Measurements from ENCODE around the gene CACNB2. TPM values are rescaled to one million over a fixed set of nuclear protein-coding genes. Genes with fewer than 3 reads are reported as not detected.

The CACNB2 gene
- total RNA-seq, 4 donors from 2014 or later, result 0.13 to 1.5 (median 0.18) TPM; not detected in 1

GRCh38 chr10:18194634-18195033 is 54.4 kb downstream of the CACNB2 start:
- in situ Hi-C loops (cut with MboI; ENCODE audit: low sequenced_read_pairs in 4 of 4), result no loop called here
- no peaks in the 10 kb centered on the region for H3K27me3 ChIP-seq
- H3K4me3 ChIP-seq, result no peak overlapping the region
- no peak for ATAC-seq
- H3K4me1 ChIP-seq, result no peaks in the 10 kb centered on the region
- H3K36me3 ChIP-seq, result no peaks in the 10 kb centered on the region
- no peak for DNase-seq
- H3K9me3 ChIP-seq, result no peaks in the 10 kb centered on the region
- intact Hi-C loops (cut with DNase I; ENCODE audit: low total_unique reads), result no loop called here
- no peak for TF ChIP-seq POLR2A (IDR thresholded peaks at IDR 0.05)
- H3K27ac ChIP-seq, result no peak overlapping the region

GRCh38 chr10:18195060-18195799 is 55.0 kb downstream of the CACNB2 start:
- no peak for ATAC-seq

GRCh38 chr10:18196806-18197550 is 56.8 kb downstream of the CACNB2 start:
- no peaks in the 10 kb centered on the region for H3K36me3 ChIP-seq
- DNase-seq, result no peak
- H3K27me3 ChIP-seq, result no peaks in the 10 kb centered on the region
- H3K4me1 ChIP-seq, result no peaks in the 10 kb centered on the region
- H3K9me3 ChIP-seq, result no peaks in the 10 kb centered on the region
- intact Hi-C loops (cut with DNase I; ENCODE audit: low total_unique reads) (no loop called here), in situ Hi-C loops (cut with MboI; ENCODE audit: low sequenced_read_pairs in 4 of 4) (no loop called here)
- no peak for TF ChIP-seq POLR2A (IDR thresholded peaks at IDR 0.05)
- TF ChIP-seq CTCF (IDR thresholded peaks at IDR 0.05 in 4 of 5, conservative IDR thresholded peaks at IDR 0.05 in 1 of 5), result no peak
- no peak overlapping the region for H3K27ac ChIP-seq
- no peak overlapping the region for H3K4me3 ChIP-seq
- ATAC-seq, result no peak

More at GRCh38 chr10:18195060-18195799, 55.0 kb downstream of the CACNB2 start:
- H3K4me3 ChIP-seq, result no peak overlapping the region
- H3K4me1 ChIP-seq, result no peaks in the 10 kb centered on the region
- intact Hi-C loops (cut with DNase I; ENCODE audit: low total_unique reads), result no loop called here
- in situ Hi-C loops (cut with MboI; ENCODE audit: low sequenced_read_pairs in 4 of 4), result no loop called here
- DNase-seq, result no peak
- no peaks in the 10 kb centered on the region for H3K9me3 ChIP-seq
- no peak overlapping the region for H3K27ac ChIP-seq
- no peaks in the 10 kb centered on the region for H3K27me3 ChIP-seq
- no peaks in the 10 kb centered on the region for H3K36me3 ChIP-seq
- TF ChIP-seq CTCF (IDR thresholded peaks at IDR 0.05 in 4 of 5, conservative IDR thresholded peaks at IDR 0.05 in 1 of 5), result no peak
- no peak for TF ChIP-seq POLR2A (IDR thresholded peaks at IDR 0.05)

- Histone ChIP-seq H3K9me3 (no peaks in the 10 kb centered on the region), H3K27ac (no peak overlapping the region), H3K27me3 (no peaks in the 10 kb centered on the region), H3K36me3 (no peaks in the 10 kb centered on the region), H3K4me1 (no peaks in the 10 kb centered on the region), H3K4me3 (no peak overlapping the region)
- TF ChIP-seq CTCF (IDR thresholded peaks at IDR 0.05 in 4 of 5, conservative IDR thresholded peaks at IDR 0.05 in 1 of 5), result no peak
- no peak for TF ChIP-seq POLR2A (IDR thresholded peaks at IDR 0.05)
- intact Hi-C loops (cut with DNase I; ENCODE audit: low total_unique reads), result no loop called here
- in situ Hi-C loops (cut with MboI; ENCODE audit: low sequenced_read_pairs in 4 of 4), result no loop called here
- ATAC-seq, result no peak
- no peak for DNase-seq
Measured at GRCh38 chr10:18197706-18198105, 57.5 kb downstream of the CACNB2 start.

GRCh38 chr10:18201877-18202276 is 61.7 kb downstream of the CACNB2 start:
- DNase-seq, result no peak
- ATAC-seq, result no peak
- H3K4me3 ChIP-seq, result no peak overlapping the region
- intact Hi-C loops (cut with DNase I; ENCODE audit: low total_unique reads), result no loop called here
- TF ChIP-seq CTCF (IDR thresholded peaks at IDR 0.05 in 4 of 5, conservative IDR thresholded peaks at IDR 0.05 in 1 of 5) (no peak), POLR2A (IDR thresholded peaks at IDR 0.05) (no peak)
- no peak overlapping the region for H3K27ac ChIP-seq
- H3K27me3 ChIP-seq, result no peaks in the 10 kb centered on the region
- no peaks in the 10 kb centered on the region for H3K4me1 ChIP-seq
- no peaks in the 10 kb centered on the region for H3K36me3 ChIP-seq
- no peaks in the 10 kb centered on the region for H3K9me3 ChIP-seq
- in situ Hi-C loops (cut with MboI; ENCODE audit: low sequenced_read_pairs in 4 of 4), result loop anchor here in 1 of 4 donors (25.0 kb wide), 2 partner anchors 290 to 590 kb away; partner anchors contain the start of gene HACD1

All from gastrocnemius medialis (tissue), 4 donors.